Keratinocyte (primary cell): Measurements from ENCODE around the gene DLX6. TPM values are rescaled to one million over a fixed set of nuclear protein-coding genes. Genes with fewer than 3 reads are reported as not detected.

ENCODE experiments used
- DNase-seq: peaks from one replicate; pipeline ENCODE4 v3.0.0-alpha.2; 2011; ENCODE audit warnings: low read depth, missing footprints, low spot score
- FAIRE-seq: peaks from 2 replicates; lab custom pipeline; 2011; peaks lifted over from hg19 to GRCh38; lab: Jason Lieb, UNC
- H2AFZ ChIP-seq: 2 replicates; pipeline ENCODE4 v1.6.0; 2012; ENCODE audit warnings: low read length, control low read depth, inconsistent platforms; ENCODE audit not compliant: control insufficient read depth
- H3K27ac ChIP-seq: 2 replicates; pipeline ENCODE4 v1.5.1; 2011; ENCODE audit warnings: low read length; ENCODE audit not compliant: control insufficient read depth, insufficient read depth
- H3K27me3 ChIP-seq: 3 replicates; pipeline ENCODE4 v1.6.0; 2011; ENCODE audit warnings: low read length; ENCODE audit not compliant: control insufficient read depth, insufficient read depth; ENCODE audit errors: extremely low read depth
- H3K36me3 ChIP-seq, 2 experiments: 2 replicates in 1 of 2; 3 replicates in 1 of 2; pipeline ENCODE4 v1.5.1; 2011; ENCODE audit warnings: low read length in 2 of 2, mild to moderate bottlenecking in 1 of 2; ENCODE audit not compliant: control insufficient read depth in 2 of 2, insufficient read depth in 2 of 2; ENCODE audit errors: extremely low read depth in 1 of 2
- H3K4me1 ChIP-seq: 3 replicates; pipeline ENCODE4 v1.5.1; 2011; ENCODE audit warnings: low read length; ENCODE audit not compliant: control insufficient read depth, insufficient read depth; ENCODE audit errors: extremely low read depth
- H3K4me2 ChIP-seq: 3 replicates; pipeline ENCODE4 v1.6.0; 2011; ENCODE audit warnings: low read depth, low read length; ENCODE audit not compliant: control insufficient read depth, insufficient read depth; ENCODE audit errors: extremely low read depth
- H3K4me3 ChIP-seq, 3 experiments: fragments of 200-600 bp in 1 of 3; sonication (generic) in 1 of 3; 2 replicates in 2 of 3; 3 replicates in 1 of 3; pipeline ENCODE4 v1.5.1; 2011 to 2016; ENCODE audit warnings: low read length in 3 of 3, mild to moderate bottlenecking in 3 of 3, control low read depth in 2 of 3, inconsistent platforms in 1 of 3, low read depth in 1 of 3, mixed read lengths in 1 of 3, mixed run types in 1 of 3, moderate library complexity in 1 of 3; ENCODE audit not compliant: control insufficient read depth in 2 of 3, insufficient read depth in 2 of 3; ENCODE audit errors: extremely low read depth in 1 of 3
- H3K79me2 ChIP-seq: 2 replicates; pipeline ENCODE4 v1.6.0; 2012; ENCODE audit warnings: low read length; ENCODE audit not compliant: control insufficient read depth, insufficient read depth
- H3K9ac ChIP-seq: 3 replicates; pipeline ENCODE4 v1.6.0; 2011; ENCODE audit warnings: low read length; ENCODE audit not compliant: control insufficient read depth, insufficient read depth; ENCODE audit errors: extremely low read depth
- H3K9me1 ChIP-seq: 3 replicates; pipeline ENCODE4 v1.6.0; 2011; ENCODE audit warnings: low read length; ENCODE audit not compliant: control insufficient read depth, insufficient read depth; ENCODE audit errors: extremely low read depth
- H3K9me3 ChIP-seq: 2 replicates; pipeline ENCODE4 v1.5.1; 2012; ENCODE audit warnings: low read depth, low read length; ENCODE audit not compliant: control insufficient read depth
- H4K20me1 ChIP-seq: 3 replicates; pipeline ENCODE4 v1.6.0; 2011; ENCODE audit warnings: low read length; ENCODE audit not compliant: control insufficient read depth, insufficient read depth; ENCODE audit errors: extremely low read depth
- EZH2 ChIP-seq: IDR thresholded peaks from one replicate; pipeline ENCODE4 v1.6.1; 2012; ENCODE audit warnings: inconsistent platforms, mild to moderate bottlenecking, low read length, moderate library complexity
- dilution Hi-C: fragments of 300-500 bp; cut with MboI; formaldehyde crosslinking; loops from one replicate; pipeline ENCODE4 v1.7.0; 2020; ENCODE audit warnings: low sequenced_read_pairs; ENCODE audit not compliant: extremely low pct_ligation_motif_present
- polyA plus RNA-seq, 5 experiments: library from polyadenylated mRNA; depleted of rRNA in 3 of 5; stranded (reverse) in 3 of 5; stranded (forward) in 1 of 5; unstranded in 1 of 5; fragments of >200 nt; gene quantifications; 1 replicate in 1 of 5; 2 replicates in 3 of 5; 3 replicates in 1 of 5; pipeline versions ENCODE4 v1.2.1 to v1.2.3, GENCODE V29; 2011 to 2012; ENCODE audit warnings: missing spikeins in 2 of 5, low read depth in 1 of 5, low replicate concordance in 1 of 5
- TF ChIP-seq, protein P1 (sequence below), 3 experiments: IDR thresholded peaks in 1 of 3; conservative IDR thresholded peaks in 1 of 3; optimal IDR thresholded peaks in 1 of 3; 2 replicates in 2 of 3; 3 replicates in 1 of 3; pipeline versions ENCODE3 to v1.5.1; 2011; ENCODE audit warnings: low read length in 3 of 3, mild to moderate bottlenecking in 3 of 3, moderate library complexity in 2 of 3, control low read depth in 1 of 3, inconsistent platforms in 1 of 3; ENCODE audit not compliant: insufficient read depth in 2 of 3; ENCODE audit errors: extremely low read depth in 1 of 3

The DLX6 gene
- polyA plus RNA-seq, 1 donor (not counting 4 experiments of a cell fraction or from before 2014, with no cell fraction given), result 0.05 TPM

DNA sequence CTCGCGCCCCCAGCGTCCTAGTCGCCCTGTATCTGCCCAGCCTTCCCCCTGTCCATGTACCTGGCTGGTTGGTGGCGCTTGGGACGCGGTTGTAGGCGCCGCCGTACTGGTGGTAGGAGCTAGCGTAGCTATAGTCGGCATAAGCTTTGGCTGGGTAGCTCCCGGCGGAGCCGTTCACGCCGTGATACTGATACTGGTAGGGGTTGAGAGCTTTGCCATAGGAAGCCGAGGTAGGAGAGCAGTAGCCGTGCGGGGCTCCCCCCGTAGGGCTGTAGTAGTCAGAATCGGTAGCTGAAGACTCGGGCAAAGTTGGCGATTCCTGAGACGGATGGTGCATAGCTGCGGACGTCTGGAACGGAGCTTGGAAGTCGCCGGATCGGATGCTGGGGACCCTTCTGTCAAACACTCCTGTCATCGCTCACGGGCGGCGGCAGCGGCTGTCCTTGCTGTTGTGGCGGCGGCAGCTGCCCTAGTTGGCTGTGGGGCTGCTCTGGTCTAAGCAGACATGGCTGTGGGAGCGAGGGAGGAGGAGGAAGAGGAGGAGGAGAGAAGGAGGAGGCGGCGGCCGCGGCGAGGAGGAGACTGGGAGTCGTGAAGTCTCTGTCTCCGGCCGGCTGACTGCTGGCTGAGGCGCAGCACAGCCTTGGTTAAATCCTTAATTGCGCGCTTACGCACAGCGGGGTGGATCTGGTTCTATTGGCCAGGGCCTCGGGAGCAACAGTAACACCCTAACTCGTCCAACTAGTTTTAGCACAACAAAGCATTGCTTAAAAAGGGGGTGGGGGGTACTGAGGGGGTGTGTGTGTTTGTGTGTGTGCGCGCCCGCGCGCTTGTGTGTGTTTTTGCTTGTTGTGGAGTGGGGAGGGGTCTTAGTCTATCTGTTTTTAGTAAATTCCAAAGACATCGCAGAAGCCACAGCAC lies 19.1 kb downstream of the DLX6 start, which contains the start of gene DLX5:
TSS of gene DLX5 (minus strand) at position 623 of the 921 bp plus-strand sequence. CDS start at position 415, 208 bp downstream.
- H3K79me2 ChIP-seq, result no peaks in the 10 kb centered on the region
- H3K4me1 ChIP-seq, result peaks cover 9% of the 10 kb centered on the region
- H3K4me2 ChIP-seq, result peak within 1 kb of the TSS; percentile 89
- no peak for TF ChIP-seq EZH2
- TF ChIP-seq, protein P1, sequence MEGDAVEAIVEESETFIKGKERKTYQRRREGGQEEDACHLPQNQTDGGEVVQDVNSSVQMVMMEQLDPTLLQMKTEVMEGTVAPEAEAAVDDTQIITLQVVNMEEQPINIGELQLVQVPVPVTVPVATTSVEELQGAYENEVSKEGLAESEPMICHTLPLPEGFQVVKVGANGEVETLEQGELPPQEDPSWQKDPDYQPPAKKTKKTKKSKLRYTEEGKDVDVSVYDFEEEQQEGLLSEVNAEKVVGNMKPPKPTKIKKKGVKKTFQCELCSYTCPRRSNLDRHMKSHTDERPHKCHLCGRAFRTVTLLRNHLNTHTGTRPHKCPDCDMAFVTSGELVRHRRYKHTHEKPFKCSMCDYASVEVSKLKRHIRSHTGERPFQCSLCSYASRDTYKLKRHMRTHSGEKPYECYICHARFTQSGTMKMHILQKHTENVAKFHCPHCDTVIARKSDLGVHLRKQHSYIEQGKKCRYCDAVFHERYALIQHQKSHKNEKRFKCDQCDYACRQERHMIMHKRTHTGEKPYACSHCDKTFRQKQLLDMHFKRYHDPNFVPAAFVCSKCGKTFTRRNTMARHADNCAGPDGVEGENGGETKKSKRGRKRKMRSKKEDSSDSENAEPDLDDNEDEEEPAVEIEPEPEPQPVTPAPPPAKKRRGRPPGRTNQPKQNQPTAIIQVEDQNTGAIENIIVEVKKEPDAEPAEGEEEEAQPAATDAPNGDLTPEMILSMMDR (optimal IDR thresholded peaks at IDR 0.05 in 1 of 3, IDR thresholded peaks at IDR 0.05 in 1 of 3, conservative IDR thresholded peaks at IDR 0.05 in 1 of 3; ENCODE audit: extremely low read depth in 1 of 3, insufficient read depth in 2 of 3, low read length in 3 of 3), result peak in 1 of 3 experiments; percentile 1
- peak within 1 kb of the TSS; percentile 68 to 80 (median 75) for H3K4me3 ChIP-seq
- H3K9ac ChIP-seq, result peak within 1 kb of the TSS; percentile 18
- peak within 1 kb of the TSS; percentile 95 for H2AFZ ChIP-seq
- DNase-seq (no peak), FAIRE-seq (no peak)
- H4K20me1 ChIP-seq, result no peaks in the 10 kb centered on the region
- peaks cover 14% of the 10 kb centered on the region for H3K27me3 ChIP-seq
- H3K27ac ChIP-seq, result no peak within 1 kb of the TSS
- no peaks in the 10 kb centered on the region for H3K36me3 ChIP-seq
- dilution Hi-C loops, result loop anchor here (25.0 kb wide), 1 partner anchor 1112 kb away; no protein-coding TSS in a partner anchor
- H3K9me1 ChIP-seq, result no peaks in the 10 kb centered on the region
- H3K9me3 ChIP-seq, result no peaks in the 10 kb centered on the region

DNA sequence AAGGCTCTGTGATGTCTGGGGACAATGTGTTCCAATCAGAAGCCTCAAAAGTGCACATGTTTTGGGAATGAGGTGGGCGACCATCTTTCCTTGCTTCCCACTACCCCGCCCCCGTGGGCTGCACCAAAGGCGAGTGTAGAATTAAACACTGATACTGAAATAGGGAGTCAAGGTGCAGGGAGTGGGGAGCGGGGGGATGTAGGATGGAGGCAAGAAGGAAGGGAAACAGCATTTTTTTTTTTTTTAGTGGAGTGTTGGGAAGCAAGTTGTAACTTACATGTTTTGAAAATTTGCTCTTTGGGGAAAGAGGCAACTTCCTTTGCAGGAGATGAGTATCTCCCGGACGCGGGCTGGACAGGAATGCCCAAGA lies 19.8 kb downstream of the DLX6 start:
- H3K9me3 ChIP-seq, result no peaks in the 10 kb centered on the region
- no peak for DNase-seq
- H4K20me1 ChIP-seq, result no peaks in the 10 kb centered on the region
- peak overlapping the region; percentile 68 to 80 (median 75) for H3K4me3 ChIP-seq
- H3K27ac ChIP-seq, result no peak overlapping the region
- H3K79me2 ChIP-seq, result no peaks in the 10 kb centered on the region
- H3K9me1 ChIP-seq, result no peaks in the 10 kb centered on the region
- FAIRE-seq, result no peak
- H3K4me1 ChIP-seq, result peaks cover 9% of the 10 kb centered on the region
- H3K27me3 ChIP-seq, result peaks cover 14% of the 10 kb centered on the region
- H3K9ac ChIP-seq, result no peak overlapping the region
- no peak overlapping the region for H2AFZ ChIP-seq
- no peaks in the 10 kb centered on the region for H3K36me3 ChIP-seq
- dilution Hi-C loops, result loop anchor here (25.0 kb wide), 1 partner anchor 1113 kb away; no protein-coding TSS in a partner anchor
- peak overlapping the region; percentile 89 for H3K4me2 ChIP-seq
- no peak for TF ChIP-seq EZH2
